Epithelial cell of esophagus (primary cell): ENCODE data around the gene PLXNA4.

Source experiments
- DNase-seq: peaks from one replicate; pipeline ENCODE4 v3.0.0; 2010; ENCODE audit warnings: low read depth
- H3K4me3 ChIP-seq: 2 replicates; pipeline ENCODE4 v1.5.1; 2011; ENCODE audit warnings: mild to moderate bottlenecking, low read length, control low read depth
- CTCF ChIP-seq: IDR thresholded peaks from 2 replicates; pipeline ENCODE4 v1.5.1; 2011; ENCODE audit warnings: low read depth, mild to moderate bottlenecking, low read length, control low read depth, inconsistent platforms; ENCODE audit not compliant: insufficient read depth; ENCODE audit errors: missing control alignments

The PLXNA4 gene

GRCh38 chr7:132244903-132245480 is 331.3 kb downstream of the PLXNA4 start:
- H3K4me3 ChIP-seq, result no peak overlapping the region
- no peak for TF ChIP-seq CTCF
- no peak for DNase-seq

DNA sequence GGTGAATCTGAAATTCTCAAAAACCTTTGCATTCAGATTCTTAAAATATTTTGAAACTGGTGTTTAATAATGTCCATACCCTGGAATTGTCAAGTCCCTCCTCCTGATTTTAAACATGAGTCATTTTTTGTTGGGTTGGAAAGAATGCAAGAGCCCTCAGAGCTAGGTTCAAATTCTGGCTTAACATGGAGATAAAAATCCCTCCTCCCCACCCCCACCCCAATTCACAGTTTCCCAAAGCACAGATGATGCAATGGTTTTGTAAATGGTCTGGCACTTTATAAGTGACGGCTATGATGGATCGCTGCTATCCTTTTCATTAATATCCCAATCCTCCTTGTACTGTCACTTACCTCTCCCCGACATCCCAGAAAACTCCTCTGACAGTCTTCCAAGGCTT is 332.8 kb downstream of the PLXNA4 start:
- DNase-seq, result no peak
- TF ChIP-seq CTCF, result no peak
- H3K4me3 ChIP-seq, result no peak overlapping the region

DNA sequence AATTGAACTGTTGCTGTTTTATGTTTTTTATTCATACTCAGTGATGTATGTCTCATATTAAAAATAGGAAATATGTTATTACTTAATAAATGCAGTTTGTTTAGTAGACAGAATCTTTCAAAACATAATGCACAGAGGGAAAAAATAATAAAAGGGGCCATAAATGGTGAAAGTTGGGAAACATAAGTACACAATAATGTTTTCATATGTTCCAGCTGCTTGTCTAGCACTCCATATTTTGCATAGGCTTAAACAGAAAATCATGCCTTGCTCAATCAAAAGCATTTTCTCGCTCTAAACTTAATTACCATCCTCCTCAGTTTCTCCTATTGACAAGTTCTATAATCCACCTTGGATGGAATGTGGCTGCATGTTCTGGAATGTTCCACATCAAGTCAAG is 333.2 kb downstream of the PLXNA4 start:
- no peak overlapping the region for H3K4me3 ChIP-seq
- no peak for DNase-seq
- no peak for TF ChIP-seq CTCF

GRCh38 chr7:132242192-132242812 is 334.0 kb downstream of the PLXNA4 start:
- DNase-seq, result no peak
- no peak for TF ChIP-seq CTCF
- H3K4me3 ChIP-seq, result no peak overlapping the region

DNA sequence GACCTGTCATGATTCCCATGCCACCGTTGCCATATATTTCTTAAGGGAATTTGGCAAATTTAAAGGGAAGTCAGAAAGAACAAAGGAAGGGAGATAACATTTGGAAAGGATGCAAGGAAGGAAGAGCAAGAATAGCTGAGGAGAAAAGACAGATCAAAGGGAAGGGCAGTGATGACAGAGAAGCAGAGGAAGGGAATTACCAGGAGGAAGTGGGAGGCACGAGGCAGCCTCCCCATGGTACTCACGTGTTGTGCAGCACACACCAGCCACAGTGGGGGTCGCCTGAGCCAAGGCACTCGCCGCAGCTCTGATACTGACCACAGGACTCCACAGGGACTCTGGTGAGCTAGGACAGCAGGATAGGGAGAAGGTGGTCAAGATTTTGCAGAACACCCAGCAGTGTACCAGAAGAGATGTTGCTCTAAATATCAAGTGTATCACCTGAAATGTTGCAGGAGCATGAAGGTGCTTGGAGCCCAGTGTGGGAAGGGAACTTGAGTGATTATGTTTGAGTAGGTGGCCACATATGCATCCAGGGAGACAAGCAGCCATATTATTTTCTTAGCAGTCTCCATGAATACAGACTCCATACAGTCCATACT is 335.3 kb downstream of the PLXNA4 start:
- no peak for DNase-seq
- no peak overlapping the region for H3K4me3 ChIP-seq
- no peak for TF ChIP-seq CTCF

DNA sequence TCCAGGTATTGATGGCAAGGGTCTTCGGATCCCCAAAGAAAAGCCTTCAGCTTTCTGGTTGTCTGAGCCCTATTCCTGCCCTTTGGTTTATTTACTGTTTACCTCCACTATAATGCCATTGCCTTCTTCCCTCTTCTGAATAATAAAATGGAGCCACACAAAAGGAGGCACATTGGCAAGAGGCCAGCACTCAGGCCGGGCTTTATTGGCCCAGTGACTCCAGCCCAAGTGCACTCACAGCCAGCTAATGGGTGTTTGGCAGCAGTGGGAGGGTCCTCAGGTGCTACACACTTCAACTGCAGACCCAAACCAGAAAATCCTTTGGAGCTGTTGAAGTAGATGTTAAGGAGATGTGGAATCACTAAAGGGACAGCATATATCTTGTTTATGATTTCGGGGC is 336.0 kb downstream of the PLXNA4 start:
- no peak overlapping the region for H3K4me3 ChIP-seq
- DNase-seq, result no peak
- TF ChIP-seq CTCF, result no peak
